DND-41 (cell line): ENCODE measurements around the gene AUTS2.

Source experiments
- ATAC-seq: fragments of 200-7000 bp; cut with Tn5 transposase; 3 replicates; pipeline ENCODE4 v1.9.1; 2021; ENCODE audit warnings: low read depth; ENCODE audit not compliant: insufficient read depth
- DNase-seq: peaks from one replicate; pipeline ENCODE4 v3.0.0-alpha.2; 2020
- H2AFZ ChIP-seq: 2 replicates; pipeline ENCODE4 v1.6.0; 2012; ENCODE audit warnings: low read depth, low read length
- H3K27ac ChIP-seq: 2 replicates; pipeline ENCODE4 v1.5.1; 2012; ENCODE audit warnings: low read length, inconsistent platforms
- H3K27me3 ChIP-seq: fragments of 200-600 bp; sonication (generic); 2 replicates; pipeline ENCODE4 v1.6.0; 2012; ENCODE audit warnings: low read length, mild to moderate bottlenecking, inconsistent platforms; ENCODE audit not compliant: insufficient read depth, poor library complexity
- H3K36me3 ChIP-seq: 2 replicates; pipeline ENCODE4 v1.5.1; 2012; ENCODE audit warnings: low read length, inconsistent platforms; ENCODE audit not compliant: insufficient read depth
- H3K4me1 ChIP-seq: 2 replicates; pipeline ENCODE4 v1.5.1; 2012; ENCODE audit warnings: mild to moderate bottlenecking, low read length; ENCODE audit not compliant: insufficient read depth
- H3K4me2 ChIP-seq: 2 replicates; pipeline ENCODE4 v1.6.0; 2012; ENCODE audit warnings: mild to moderate bottlenecking, moderate library complexity, low read length, inconsistent platforms; ENCODE audit not compliant: insufficient read depth
- H3K4me3 ChIP-seq, 2 experiments: fragments of 200-600 bp in 1 of 2; shearing (Covaris generic) in 1 of 2; 2 replicates each; pipeline ENCODE4 v1.5.1; 2012 to 2016; ENCODE audit warnings: inconsistent platforms in 2 of 2, low read length in 2 of 2, mild to moderate bottlenecking in 2 of 2, low read depth in 1 of 2, moderate library complexity in 1 of 2
- H3K79me2 ChIP-seq: 2 replicates; pipeline ENCODE4 v1.6.0; 2012; ENCODE audit warnings: low read length, inconsistent platforms; ENCODE audit not compliant: insufficient read depth
- H3K9ac ChIP-seq: 2 replicates; pipeline ENCODE4 v1.6.0; 2012; ENCODE audit warnings: low read depth, mild to moderate bottlenecking, inconsistent platforms, low read length, moderate library complexity
- H3K9me3 ChIP-seq: 2 replicates; pipeline ENCODE4 v1.5.1; 2012; ENCODE audit warnings: low read length, moderate library complexity, mild to moderate bottlenecking, inconsistent platforms; ENCODE audit not compliant: insufficient read depth, severe bottlenecking
- H4K20me1 ChIP-seq: 2 replicates; pipeline ENCODE4 v1.6.0; 2012; ENCODE audit warnings: low read length; ENCODE audit not compliant: insufficient read depth
- CTCF ChIP-seq: IDR thresholded peaks from 2 replicates; pipeline ENCODE4 v1.5.1; 2012; ENCODE audit warnings: borderline replicate concordance, low read length, moderate library complexity, mild to moderate bottlenecking; ENCODE audit not compliant: poor library complexity, severe bottlenecking; ENCODE audit errors: extremely low read depth
- EZH2 ChIP-seq: IDR thresholded peaks from 3 replicates; pipeline ENCODE4 v1.6.1; 2012; ENCODE audit warnings: borderline replicate concordance, low read depth, mild to moderate bottlenecking, moderate library complexity, low read length, inconsistent platforms; ENCODE audit not compliant: severe bottlenecking

The AUTS2 gene

GRCh38 chr7:70632400-70632799, 1034.1 kb downstream of the AUTS2 start:
- Histone ChIP-seq H3K4me2 (no peak overlapping the region), H3K27ac (no peak overlapping the region), H3K27me3 (no peaks in the 10 kb centered on the region), H2AFZ (no peak overlapping the region), H3K9me3 (no peaks in the 10 kb centered on the region), H3K4me1 (no peaks in the 10 kb centered on the region), H3K4me3 (no peak overlapping the region), H3K79me2 (no peaks in the 10 kb centered on the region), H4K20me1 (0 out of 2 replicates have a peak, but pooled peaks cover 3% of the 10 kb centered on the region), H3K9ac (no peak overlapping the region), H3K36me3 (no peaks in the 10 kb centered on the region)
- DNase-seq (no peak), ATAC-seq (no peak)
- no peak for TF ChIP-seq CTCF
- no peak for TF ChIP-seq EZH2

- DNase-seq = no peak
- H4K20me1 ChIP-seq = 0 out of 2 replicates have a peak, but pooled peaks cover 3% of the 10 kb centered on the region
- no peak overlapping the region for H3K27ac ChIP-seq
- no peak overlapping the region for H3K9ac ChIP-seq
- no peaks in the 10 kb centered on the region for H3K27me3 ChIP-seq
- no peak overlapping the region for H3K4me2 ChIP-seq
- H3K79me2 ChIP-seq = no peaks in the 10 kb centered on the region
- no peaks in the 10 kb centered on the region for H3K36me3 ChIP-seq
- no peaks in the 10 kb centered on the region for H3K9me3 ChIP-seq
- no peak overlapping the region for H2AFZ ChIP-seq
- no peak overlapping the region for H3K4me3 ChIP-seq
- no peak for TF ChIP-seq EZH2
- no peaks in the 10 kb centered on the region for H3K4me1 ChIP-seq
- ATAC-seq = no peak
These were observed 1035.8 kb downstream of the AUTS2 start for GRCh38 chr7:70634071-70634470.

- H3K79me2 ChIP-seq = no peaks in the 10 kb centered on the region
- H4K20me1 ChIP-seq = 0 out of 2 replicates have a peak, but pooled peaks cover 3% of the 10 kb centered on the region
- no peak for ATAC-seq
- no peak overlapping the region for H3K27ac ChIP-seq
- DNase-seq = no peak
- TF ChIP-seq EZH2 = no peak
- no peaks in the 10 kb centered on the region for H3K9me3 ChIP-seq
- H2AFZ ChIP-seq = no peak overlapping the region
- H3K9ac ChIP-seq = no peak overlapping the region
- no peaks in the 10 kb centered on the region for H3K36me3 ChIP-seq
- H3K4me1 ChIP-seq = no peaks in the 10 kb centered on the region
- H3K4me3 ChIP-seq = no peak overlapping the region
- H3K4me2 ChIP-seq = no peak overlapping the region
- H3K27me3 ChIP-seq = no peaks in the 10 kb centered on the region
These were observed 1036.4 kb downstream of the AUTS2 start for GRCh38 chr7:70634610-70635068.

- Histone ChIP-seq H3K36me3 (no peaks in the 10 kb centered on the region), H2AFZ (no peak overlapping the region), H3K4me2 (no peak overlapping the region), H3K9ac (no peak overlapping the region), H4K20me1 (0 out of 2 replicates have a peak, but pooled peaks cover 3% of the 10 kb centered on the region), H3K4me1 (no peaks in the 10 kb centered on the region), H3K27ac (no peak overlapping the region), H3K79me2 (no peaks in the 10 kb centered on the region), H3K27me3 (no peaks in the 10 kb centered on the region), H3K9me3 (no peaks in the 10 kb centered on the region), H3K4me3 (no peak overlapping the region)
- DNase-seq = no peak
- no peak for TF ChIP-seq CTCF
- TF ChIP-seq EZH2 = no peak
- no peak for ATAC-seq
These were observed 1037.4 kb downstream of the AUTS2 start for GRCh38 chr7:70635633-70636032.
